ENCODE results near the gene SMG7. TPM values are rescaled to one million over a fixed set of nuclear protein-coding genes. Genes with fewer than 3 reads are reported as not detected.

Gene SMG7
- total RNA-seq, 2 experiments from 2014 or later: 74.8 to 76.8 TPM

GRCh38 chr1:183577897-183578465 is 105.7 kb downstream of the SMG7 start:
- Mint-ChIP-seq H3K36me3 (ENCODE audit: low read depth) (peaks cover 10% of the 10 kb centered on the region), H3K27me3 (peaks cover 2% of the 10 kb centered on the region), H3K9me3 (no peaks in the 10 kb centered on the region), H3K27ac (no peak overlapping the region), H3K4me1 (peaks cover 19% of the 10 kb centered on the region), H3K4me3 (no peak overlapping the region)
- no peak for DNase-seq
- ChIA-PET POLR2A (interaction anchor here (0.7 to 2.6 kb wide), 3 partner anchors 11 to 96 kb away, joined by 3 to 10 read pairs (median 3); no protein-coding TSS in a partner anchor), CTCF (interaction anchor here (1.2 to 4.3 kb wide), 3 partner anchors 11 to 48 kb away, joined by 3 to 25 read pairs (median 3); partner anchors contain the start of gene NCF2)

- ChIA-PET POLR2A (interaction anchor here (0.6 to 2.1 kb wide), 4 partner anchors 10 to 472 kb away, joined by 3 to 17 read pairs (median 4); partner anchors contain the start of genes NCF2 and TSEN15), CTCF (interaction anchor here (0.6 to 4.3 kb wide), 6 partner anchors 10 to 109 kb away, joined by 3 to 25 read pairs (median 3); partner anchors contain the start of gene NCF2)
- no peak overlapping the region for H3K4me3 Mint-ChIP-seq
- H3K36me3 Mint-ChIP-seq (ENCODE audit: low read depth): peaks cover 4% of the 10 kb centered on the region
- H3K4me1 Mint-ChIP-seq: peaks cover 19% of the 10 kb centered on the region
- H3K9me3 Mint-ChIP-seq: no peaks in the 10 kb centered on the region
- no peak for DNase-seq
- peaks cover 2% of the 10 kb centered on the region for H3K27me3 Mint-ChIP-seq
- no peak overlapping the region for H3K27ac Mint-ChIP-seq
Observed at GRCh38 chr1:183578856-183579255, 106.6 kb downstream of the SMG7 start.

GRCh38 chr1:183580281-183580682 is 108.0 kb downstream of the SMG7 start:
- CTCF ChIA-PET: interaction anchor here (0.8 to 4.3 kb wide), 9 partner anchors 9 to 110 kb away, joined by 3 to 25 read pairs (median 4); partner anchors contain the start of gene NCF2
- H3K9me3 Mint-ChIP-seq: no peaks in the 10 kb centered on the region
- H3K4me1 Mint-ChIP-seq: peaks cover 26% of the 10 kb centered on the region
- H3K27me3 Mint-ChIP-seq: peaks cover 2% of the 10 kb centered on the region
- peak; percentile 19 for DNase-seq
- H3K36me3 Mint-ChIP-seq (ENCODE audit: low read depth): peaks cover 11% of the 10 kb centered on the region
- no peak overlapping the region for H3K4me3 Mint-ChIP-seq
- peak overlapping the region; percentile 79 for H3K27ac Mint-ChIP-seq
- POLR2A ChIA-PET: interaction anchor here (0.8 to 2.1 kb wide), 9 partner anchors 9 to 471 kb away, joined by 3 to 17 read pairs (median 3); partner anchors contain the start of genes NCF2, SMG7 and TSEN15

GRCh38 chr1:183582021-183582713 is 109.9 kb downstream of the SMG7 start:
- no peak overlapping the region for H3K4me3 Mint-ChIP-seq
- no peaks in the 10 kb centered on the region for H3K9me3 Mint-ChIP-seq
- ChIA-PET POLR2A (no interaction called here), CTCF (interaction anchor here (1.3 kb wide), 1 partner anchor 73 kb away, joined by 3 read pairs; no protein-coding TSS in a partner anchor)
- DNase-seq: no peak
- H3K27me3 Mint-ChIP-seq: peaks cover 2% of the 10 kb centered on the region
- H3K27ac Mint-ChIP-seq: no peak overlapping the region
- peaks cover 14% of the 10 kb centered on the region for H3K36me3 Mint-ChIP-seq (ENCODE audit: low read depth)
- peaks cover 26% of the 10 kb centered on the region for H3K4me1 Mint-ChIP-seq

GRCh38 chr1:183583466-183583865 is 111.2 kb downstream of the SMG7 start:
- peaks cover 27% of the 10 kb centered on the region for H3K4me1 Mint-ChIP-seq
- POLR2A ChIA-PET: no interaction called here
- DNase-seq: no peak
- no peaks in the 10 kb centered on the region for H3K9me3 Mint-ChIP-seq
- CTCF ChIA-PET: no interaction called here
- peaks cover 14% of the 10 kb centered on the region for H3K36me3 Mint-ChIP-seq (ENCODE audit: low read depth)
- no peak overlapping the region for H3K4me3 Mint-ChIP-seq
- H3K27me3 Mint-ChIP-seq: peaks cover 2% of the 10 kb centered on the region
- no peak overlapping the region for H3K27ac Mint-ChIP-seq

GRCh38 chr1:183584147-183584546 is 111.8 kb downstream of the SMG7 start:
- Mint-ChIP-seq H3K4me1 (peaks cover 33% of the 10 kb centered on the region), H3K27ac (no peak overlapping the region), H3K9me3 (no peaks in the 10 kb centered on the region), H3K27me3 (no peaks in the 10 kb centered on the region), H3K36me3 (ENCODE audit: low read depth) (peaks cover 14% of the 10 kb centered on the region), H3K4me3 (no peak overlapping the region)
- DNase-seq: no peak
- CTCF ChIA-PET: no interaction called here
- POLR2A ChIA-PET: no interaction called here

- no peaks in the 10 kb centered on the region for H3K27me3 Mint-ChIP-seq
- no peak overlapping the region for H3K27ac Mint-ChIP-seq
- H3K4me3 Mint-ChIP-seq: no peak overlapping the region
- peaks cover 39% of the 10 kb centered on the region for H3K4me1 Mint-ChIP-seq
- peaks cover 14% of the 10 kb centered on the region for H3K36me3 Mint-ChIP-seq (ENCODE audit: low read depth)
- DNase-seq: no peak
- H3K9me3 Mint-ChIP-seq: no peaks in the 10 kb centered on the region
- ChIA-PET CTCF (no interaction called here), POLR2A (no interaction called here)
Observed at GRCh38 chr1:183585038-183585437, 112.7 kb downstream of the SMG7 start.

GRCh38 chr1:183586455-183586854 is 114.2 kb downstream of the SMG7 start:
- CTCF ChIA-PET: no interaction called here

GRCh38 chr1:183586926-183587325 is 114.6 kb downstream of the SMG7 start:
- CTCF ChIA-PET: interaction anchor here (0.6 to 1.1 kb wide), 2 partner anchors 114 to 305 kb away, joined by 3 read pairs; partner anchors contain the start of gene SMG7
- no peak for DNase-seq
- H3K36me3 Mint-ChIP-seq (ENCODE audit: low read depth): peaks cover 14% of the 10 kb centered on the region
- peaks cover 40% of the 10 kb centered on the region for H3K4me1 Mint-ChIP-seq
- H3K27ac Mint-ChIP-seq: no peak overlapping the region
- no peaks in the 10 kb centered on the region for H3K27me3 Mint-ChIP-seq
- POLR2A ChIA-PET: no interaction called here
- no peak overlapping the region for H3K4me3 Mint-ChIP-seq
- H3K9me3 Mint-ChIP-seq: no peaks in the 10 kb centered on the region

More at GRCh38 chr1:183586455-183586854, 114.2 kb downstream of the SMG7 start:
- Mint-ChIP-seq H3K4me3 (no peak overlapping the region), H3K27me3 (no peaks in the 10 kb centered on the region), H3K36me3 (ENCODE audit: low read depth) (peaks cover 14% of the 10 kb centered on the region), H3K4me1 (peaks cover 40% of the 10 kb centered on the region), H3K9me3 (no peaks in the 10 kb centered on the region), H3K27ac (no peak overlapping the region)
- POLR2A ChIA-PET: no interaction called here
- no peak for DNase-seq

GRCh38 chr1:183588827-183589226 is 116.5 kb downstream of the SMG7 start:
- peaks cover 53% of the 10 kb centered on the region for H3K4me1 Mint-ChIP-seq
- ChIA-PET CTCF (interaction anchor here (0.7 to 4.2 kb wide), 3 partner anchors 10 to 97 kb away, joined by 3 to 25 read pairs (median 4); no protein-coding TSS in a partner anchor), POLR2A (interaction anchor here (0.8 to 4.4 kb wide), 9 partner anchors 9 to 117 kb away, joined by 3 to 25 read pairs (median 5); partner anchors contain the start of gene ARPC5)
- no peaks in the 10 kb centered on the region for H3K9me3 Mint-ChIP-seq
- no peaks in the 10 kb centered on the region for H3K27me3 Mint-ChIP-seq
- peaks cover 14% of the 10 kb centered on the region for H3K36me3 Mint-ChIP-seq (ENCODE audit: low read depth)
- peak overlapping the region; percentile 93 for H3K27ac Mint-ChIP-seq
- peak; percentile 27 for DNase-seq
- peak overlapping the region; percentile 73 for H3K4me3 Mint-ChIP-seq

- CTCF ChIA-PET: interaction anchor here (0.7 to 4.2 kb wide), 4 partner anchors 11 to 121 kb away, joined by 3 to 25 read pairs (median 5); no protein-coding TSS in a partner anchor
- no peak for DNase-seq
- peaks cover 52% of the 10 kb centered on the region for H3K4me1 Mint-ChIP-seq
- H3K27me3 Mint-ChIP-seq: no peaks in the 10 kb centered on the region
- peak overlapping the region; percentile 93 for H3K27ac Mint-ChIP-seq
- POLR2A ChIA-PET: interaction anchor here (0.9 to 4.4 kb wide), 8 partner anchors 10 to 118 kb away, joined by 3 to 25 read pairs (median 8); partner anchors contain the start of gene ARPC5
- peaks cover 12% of the 10 kb centered on the region for H3K36me3 Mint-ChIP-seq (ENCODE audit: low read depth)
- peak overlapping the region; percentile 73 for H3K4me3 Mint-ChIP-seq
- no peaks in the 10 kb centered on the region for H3K9me3 Mint-ChIP-seq
Observed at GRCh38 chr1:183589384-183589783, 117.1 kb downstream of the SMG7 start.

- Mint-ChIP-seq H3K4me1 (peaks cover 49% of the 10 kb centered on the region), H3K27me3 (no peaks in the 10 kb centered on the region), H3K27ac (peak overlapping the region; percentile 93), H3K4me3 (peak overlapping the region; percentile 73), H3K36me3 (ENCODE audit: low read depth) (peaks cover 9% of the 10 kb centered on the region), H3K9me3 (no peaks in the 10 kb centered on the region)
- ChIA-PET POLR2A (interaction anchor here (0.9 to 4.4 kb wide), 8 partner anchors 10 to 118 kb away, joined by 3 to 25 read pairs (median 8); partner anchors contain the start of gene ARPC5), CTCF (interaction anchor here (1.2 to 4.2 kb wide), 3 partner anchors 11 to 122 kb away, joined by 4 to 25 read pairs (median 6); no protein-coding TSS in a partner anchor)
- peak; percentile 20 for DNase-seq
Observed at GRCh38 chr1:183589874-183590243, 117.6 kb downstream of the SMG7 start.
